GM20431 (cell line): ENCODE results near the gene ATF7.

Experiments used
- in situ Hi-C: fragments of 300-500 bp; cut with MseI, MboI; formaldehyde crosslinking; loops from one replicate; pipeline ENCODE4 v1.15.0; 2020; ENCODE audit warnings: low sequenced_read_pairs; ENCODE audit not compliant: unreplicated experiment

The ATF7 gene

GRCh38 chr12:53538209-53538689, 87.9 kb downstream of the ATF7 start:
- in situ Hi-C loops: no loop called here

DNA sequence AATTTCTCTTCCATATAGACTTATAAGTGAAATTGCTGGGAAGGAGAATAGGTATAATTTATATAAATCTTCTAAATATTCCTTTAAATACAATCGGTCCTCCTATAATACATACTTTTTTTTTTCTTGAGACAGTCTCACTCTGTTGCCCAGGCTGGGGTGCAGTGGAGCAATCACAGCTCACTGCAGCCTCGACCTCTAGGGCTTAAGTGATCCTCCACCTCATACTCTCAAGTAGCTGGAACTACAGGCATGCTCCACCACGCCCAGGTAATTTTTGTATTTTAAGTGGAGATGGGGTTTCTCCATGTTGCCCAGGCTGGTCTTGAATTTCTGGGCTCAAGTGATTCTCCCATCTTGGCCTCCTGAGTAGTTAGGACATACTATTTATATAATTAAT, 89.2 kb downstream of the ATF7 start:
- in situ Hi-C loops: no loop called here

GRCh38 chr12:53533471-53533870, 92.7 kb downstream of the ATF7 start:
- in situ Hi-C loops: no loop called here

DNA sequence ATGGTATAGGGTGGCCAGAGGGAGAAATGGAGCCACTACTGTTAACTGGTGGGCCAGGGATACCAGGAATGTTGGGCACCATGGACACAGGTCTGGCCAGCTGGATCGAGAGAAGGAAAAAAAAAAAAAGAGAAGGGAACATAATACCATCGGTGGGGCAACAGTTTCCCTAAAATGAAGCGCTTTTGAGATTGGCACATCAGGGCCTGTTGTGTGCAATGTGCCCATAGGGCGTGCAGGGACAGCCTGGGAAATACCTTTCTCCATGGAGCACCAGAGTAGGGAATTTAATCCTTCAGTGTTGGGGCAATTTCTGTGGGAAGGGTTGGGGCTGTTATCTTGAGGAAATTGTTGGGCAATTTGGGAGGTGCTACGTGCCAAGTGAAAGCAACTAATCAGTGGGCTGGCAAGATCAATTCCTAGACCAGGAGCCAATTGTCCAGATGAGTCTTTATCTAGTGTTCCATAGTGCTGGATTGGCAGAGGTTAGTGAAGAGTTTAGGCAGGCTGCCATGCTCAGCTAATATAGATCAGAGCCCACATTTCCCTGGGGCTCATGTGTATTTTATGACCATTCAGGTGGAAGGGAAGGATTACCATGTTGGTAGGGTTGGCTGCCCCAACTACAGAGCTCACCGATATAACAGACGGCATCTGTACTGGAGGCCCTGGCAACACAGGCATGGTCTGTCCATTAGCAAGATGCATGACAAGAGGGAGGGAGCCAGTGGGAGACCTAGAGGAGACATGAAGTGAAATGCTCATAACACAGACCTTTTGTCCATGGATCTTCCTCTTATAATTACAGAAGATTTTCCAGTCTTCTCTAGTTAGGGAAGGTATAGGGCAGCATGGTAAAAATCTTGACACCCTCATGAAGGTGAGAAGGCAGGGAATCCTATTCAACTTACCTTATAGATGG, 93.4 kb downstream of the ATF7 start:
- in situ Hi-C loops: no loop called here

- in situ Hi-C loops: no loop called here
Observed at GRCh38 chr12:53532021-53532420, 94.2 kb downstream of the ATF7 start.

DNA sequence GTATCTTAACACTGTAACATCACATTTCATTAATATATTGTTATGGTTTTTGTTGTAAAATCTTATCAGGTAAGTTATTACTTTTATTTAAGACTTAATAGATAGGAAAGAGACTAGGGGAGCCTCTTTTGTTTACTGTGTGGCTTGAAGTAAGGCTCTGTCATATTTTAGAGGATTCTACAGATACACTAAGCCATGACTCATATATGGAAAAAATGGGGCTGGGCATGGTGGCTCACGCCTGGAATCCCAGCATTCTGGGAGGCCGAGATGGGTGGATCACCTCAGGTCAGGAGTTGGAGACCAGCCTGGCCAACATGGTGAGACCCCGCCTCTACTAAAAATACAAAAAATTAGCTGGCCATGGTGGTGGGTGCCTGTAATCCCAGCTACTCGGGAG, 95.3 kb downstream of the ATF7 start:
- in situ Hi-C loops: no loop called here

- in situ Hi-C loops: no loop called here
Observed at GRCh38 chr12:53530061-53530460, 96.1 kb downstream of the ATF7 start.

DNA sequence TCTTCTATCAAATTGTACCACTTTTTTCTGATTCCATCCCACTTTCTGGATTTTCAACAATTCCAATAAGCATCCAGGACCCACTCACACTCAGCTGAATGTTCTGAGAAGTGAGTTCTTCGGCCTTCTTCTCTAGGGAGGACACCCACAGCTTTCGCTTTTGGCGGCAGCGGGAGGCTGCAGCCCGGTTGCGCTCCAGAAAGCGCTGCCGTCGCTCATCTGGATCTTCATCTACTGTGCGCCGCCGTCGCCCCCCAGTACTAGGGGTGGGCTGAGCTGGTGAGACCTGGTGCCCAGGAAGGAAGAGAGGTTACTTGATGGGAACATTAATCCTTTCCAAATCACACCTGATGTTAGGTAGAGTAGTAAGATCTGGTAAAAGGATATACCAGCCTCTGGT, 101.7 kb downstream of the ATF7 start:
- in situ Hi-C loops: no loop called here

DNA sequence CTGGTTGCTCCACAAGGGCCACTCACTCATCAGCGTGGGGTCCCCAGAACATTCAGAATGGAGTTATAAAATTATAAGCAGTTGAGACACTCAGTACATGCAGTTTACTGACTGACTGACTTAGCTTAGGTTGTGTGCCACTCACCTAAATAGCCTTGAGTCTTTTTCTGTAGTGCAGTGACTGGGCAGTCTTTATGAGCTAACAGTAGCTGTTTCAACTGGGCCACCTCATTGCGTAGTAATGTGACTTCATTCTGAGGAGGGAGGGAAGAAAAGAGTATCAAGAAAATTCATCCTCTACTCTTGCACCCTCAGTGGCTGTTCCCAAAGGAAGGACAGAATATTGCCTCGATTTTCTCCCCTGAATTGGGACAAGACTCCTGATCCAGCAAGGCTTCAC, 103.1 kb downstream of the ATF7 start:
- in situ Hi-C loops: no loop called here

DNA sequence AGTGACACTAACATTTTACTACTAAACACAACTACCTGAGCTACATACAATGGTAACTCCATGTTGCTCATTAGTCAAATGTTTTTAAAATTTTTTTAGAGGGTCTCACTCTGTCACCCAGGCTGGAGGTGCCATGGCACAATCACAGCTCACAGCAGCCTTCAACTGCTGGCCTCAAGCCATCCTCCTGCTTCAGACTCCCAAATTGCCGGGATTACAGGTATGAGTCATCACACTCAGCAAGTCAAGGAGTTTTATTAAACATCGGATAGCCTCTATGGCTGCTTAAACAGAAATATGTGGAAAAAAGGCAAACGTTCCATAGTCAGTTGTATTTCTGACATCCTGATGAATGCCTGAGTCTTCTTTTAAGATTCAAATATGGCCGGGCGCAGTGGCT, 107.8 kb downstream of the ATF7 start:
- in situ Hi-C loops: no loop called here

- in situ Hi-C loops: no loop called here
Observed at GRCh38 chr12:53516758-53517455, 109.3 kb downstream of the ATF7 start.

DNA sequence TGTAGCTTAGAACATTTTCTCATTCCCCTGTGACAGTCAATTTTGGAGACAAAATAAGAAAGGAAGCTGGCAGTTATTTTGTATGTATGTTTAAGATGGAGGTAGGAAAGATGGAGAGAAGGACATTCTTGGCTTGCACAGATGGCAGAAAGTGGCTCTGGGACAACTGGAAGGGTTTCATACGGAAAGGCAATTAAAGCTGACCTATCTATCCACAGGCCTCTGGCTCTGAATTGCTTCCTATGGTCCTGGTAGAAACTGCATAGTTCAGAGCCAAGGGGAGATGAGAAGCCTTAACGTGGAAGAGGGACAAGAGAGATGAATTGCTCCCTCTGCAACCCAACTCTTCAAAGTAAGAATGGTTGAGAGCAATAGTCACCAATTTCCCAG, 110.9 kb downstream of the ATF7 start:
- in situ Hi-C loops: no loop called here

DNA sequence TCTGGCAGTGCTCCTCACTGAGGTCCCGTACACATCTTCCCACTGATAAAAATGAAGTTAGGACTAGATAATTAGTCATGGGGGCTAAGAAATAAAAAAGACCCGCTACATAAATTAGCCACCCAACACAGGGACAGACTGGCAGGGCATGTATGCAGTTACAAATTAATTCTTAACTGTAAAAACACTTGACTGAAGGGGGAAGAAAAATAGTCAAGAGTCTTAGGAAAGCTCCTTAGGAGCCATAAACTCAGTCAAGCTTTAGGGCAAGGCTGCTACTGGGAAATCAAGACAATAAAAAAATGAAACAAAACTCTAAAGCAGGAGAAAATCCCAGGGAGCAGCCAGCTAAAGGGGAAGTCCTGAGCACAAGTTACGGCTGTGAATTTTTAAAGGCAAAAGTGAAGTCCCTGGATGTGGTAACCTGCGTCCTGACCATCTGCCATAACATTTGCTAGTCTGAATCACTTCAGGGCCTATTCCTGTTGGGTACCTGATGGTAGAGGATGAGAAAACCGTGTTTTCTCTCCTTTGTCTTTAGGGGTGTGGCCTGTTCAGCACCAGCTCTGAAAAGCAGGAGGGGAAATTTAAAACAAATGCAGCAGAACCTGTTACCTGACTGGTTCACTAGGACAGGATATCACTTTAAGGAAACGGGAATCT, 111.4 kb downstream of the ATF7 start:
- in situ Hi-C loops: no loop called here

DNA sequence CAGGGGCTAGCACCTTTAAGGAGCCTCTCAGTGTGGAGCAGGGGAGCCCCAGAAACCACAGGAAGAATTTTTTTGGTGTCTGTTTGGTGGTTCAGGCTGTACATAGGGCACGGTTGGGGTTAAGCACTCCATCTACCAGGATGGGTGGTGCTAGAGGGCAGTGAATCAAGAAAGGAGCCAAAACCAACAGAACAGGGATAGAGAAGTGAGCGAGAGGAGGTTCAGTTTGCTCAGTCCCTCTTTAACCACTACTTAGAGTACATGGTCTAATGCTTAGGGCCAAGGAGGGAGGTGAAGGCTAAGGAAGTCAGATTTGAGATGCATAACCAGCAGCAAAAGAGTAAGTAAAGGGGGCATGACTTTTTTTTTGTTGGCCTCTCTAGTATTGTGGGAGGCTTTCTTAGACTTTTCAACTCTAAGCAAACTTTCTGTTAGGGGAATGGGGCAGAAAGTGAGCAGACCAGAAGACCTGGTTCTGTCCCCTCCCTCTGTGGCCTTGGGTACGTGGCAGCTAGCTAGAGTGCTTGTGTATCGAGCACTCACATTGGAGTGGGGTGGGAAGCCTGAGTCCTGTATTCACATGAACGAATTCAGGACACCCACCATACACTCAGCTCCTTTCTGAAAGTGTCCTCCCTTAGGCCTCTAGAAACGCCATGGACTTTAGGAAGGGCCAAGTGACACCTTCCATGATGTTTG, 112.3 kb downstream of the ATF7 start:
- in situ Hi-C loops: no loop called here

- in situ Hi-C loops: no loop called here
Observed at GRCh38 chr12:53510181-53510812, 115.9 kb downstream of the ATF7 start.

- in situ Hi-C loops: no loop called here
Observed at GRCh38 chr12:53508534-53509170, 117.5 kb downstream of the ATF7 start.

DNA sequence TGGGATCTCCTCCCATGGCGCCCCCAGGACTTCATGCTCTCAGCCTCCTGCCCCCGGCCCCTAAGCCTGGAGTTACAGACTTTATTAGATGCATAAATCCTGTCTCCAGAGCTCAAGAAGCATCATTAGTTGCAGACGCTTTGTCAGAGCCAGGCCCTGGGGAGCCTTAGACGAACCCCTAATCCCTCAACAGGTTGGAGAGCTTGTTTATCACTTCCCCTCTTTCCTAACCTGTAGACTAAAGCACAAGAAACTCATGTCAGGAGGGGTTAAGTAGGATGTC, 118.6 kb downstream of the ATF7 start:
- in situ Hi-C loops: no loop called here

DNA sequence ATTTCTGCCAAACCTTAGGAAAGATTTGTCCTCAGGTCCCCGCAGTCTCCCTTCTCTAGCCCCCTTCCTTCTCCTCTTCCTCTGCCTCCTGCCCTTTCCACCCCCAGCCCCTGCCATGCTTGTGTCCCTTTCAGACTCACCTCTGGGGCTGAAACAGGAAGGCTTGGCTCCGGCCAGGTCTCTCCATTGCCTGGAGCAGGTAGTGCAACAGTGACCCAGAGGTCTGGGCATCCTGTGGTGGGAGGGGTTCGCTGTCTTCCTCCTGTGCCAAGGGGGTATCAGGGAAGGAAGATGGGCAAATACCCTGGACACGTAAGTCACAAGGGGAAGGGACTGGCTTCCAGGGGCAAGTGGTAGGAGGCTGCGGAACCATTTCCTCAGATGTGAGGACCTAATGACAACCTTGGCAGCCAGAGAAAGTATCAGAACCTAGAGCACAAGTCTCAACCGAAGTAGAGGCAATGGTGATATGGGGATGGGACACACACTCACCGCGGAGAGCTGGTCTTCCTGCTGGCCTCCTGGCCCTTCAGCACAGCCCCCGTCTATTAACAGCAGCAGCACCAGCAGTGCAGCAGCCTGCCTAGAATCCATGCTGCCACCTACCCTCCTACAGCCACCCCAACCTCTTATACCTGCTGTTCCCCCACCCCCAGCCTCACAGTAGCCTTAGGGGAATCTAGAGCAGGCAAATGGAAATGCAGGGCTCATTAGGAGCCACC, 119.1 kb downstream of the ATF7 start, which contains the start of gene NPFF:
Gene NPFF, minus strand, starts transcription at position 604 of the 722 bp plus-strand sequence. Its CDS starts 10 bp downstream, at position 594.
- in situ Hi-C loops: no loop called here

DNA sequence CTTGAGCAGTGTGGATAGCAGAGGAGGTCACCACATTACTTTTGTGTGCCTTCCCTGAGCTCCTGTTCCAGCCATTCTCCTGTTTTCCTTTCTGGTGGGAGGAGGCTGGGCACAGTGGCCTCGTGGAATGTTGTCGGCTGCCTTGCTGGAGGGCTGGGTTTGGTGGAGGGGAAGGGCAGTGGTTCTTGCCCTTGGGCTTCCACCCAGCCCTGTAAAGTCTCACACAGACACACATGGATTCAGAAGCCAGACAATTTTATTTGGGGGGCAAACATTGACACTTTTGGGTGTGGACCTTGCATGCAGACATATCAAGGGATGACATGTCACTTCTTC, 119.8 kb downstream of the ATF7 start:
- in situ Hi-C loops: no loop called here
